Neural progenitor cell (in vitro differentiated cells): Measurements from ENCODE around the gene WDR76. TPM values are rescaled to one million over a fixed set of nuclear protein-coding genes. Genes with fewer than 3 reads are reported as not detected.

Source experiments
- DNase-seq: peaks from one replicate; pipeline ENCODE4 v3.0.0-alpha.2; 2016; ENCODE audit warnings: low spot score
- H2AFZ ChIP-seq: fragments of 200-600 bp; sonication (generic); replicated peaks from 2 replicates; pipeline ENCODE4 v1.6.1; 2016; ENCODE audit warnings: antibody characterized with exemption
- H3F3A ChIP-seq: fragments of 200-600 bp; sonication (generic); 2 replicates; pipeline ENCODE4 v1.6.1; 2016; ENCODE audit warnings: antibody characterized with exemption, low read depth
- H3K27ac ChIP-seq: fragments of 200-600 bp; sonication (generic); 2 replicates; pipeline ENCODE4 v1.5.1; 2016; ENCODE audit warnings: mild to moderate bottlenecking
- H3K27me3 ChIP-seq: fragments of 200-600 bp; sonication (generic); 2 replicates; pipeline ENCODE4 v1.6.1; 2016; ENCODE audit warnings: mild to moderate bottlenecking, moderate library complexity
- H3K36me3 ChIP-seq: fragments of 200-600 bp; sonication (generic); 2 replicates; pipeline ENCODE4 v1.5.1; 2016
- H3K4me1 ChIP-seq: fragments of 200-600 bp; sonication (generic); 2 replicates; pipeline ENCODE4 v1.6.1; 2016; ENCODE audit warnings: mixed run types
- H3K4me2 ChIP-seq: fragments of 200-600 bp; sonication (generic); 2 replicates; pipeline ENCODE4 v1.6.1; 2016
- H3K4me3 ChIP-seq: fragments of 200-600 bp; sonication (generic); 2 replicates; pipeline ENCODE4 v1.5.1; 2016
- H3K79me2 ChIP-seq: fragments of 200-600 bp; sonication (generic); 2 replicates; pipeline ENCODE4 v1.6.1; 2016; ENCODE audit warnings: low read depth
- H3K9ac ChIP-seq: fragments of 200-600 bp; sonication (generic); 2 replicates; pipeline ENCODE4 v1.6.1; 2016
- H3K9me3 ChIP-seq: fragments of 200-600 bp; sonication (generic); 2 replicates; pipeline ENCODE4 v1.5.1; 2016; ENCODE audit warnings: low read depth
- H4K20me1 ChIP-seq: fragments of 200-600 bp; sonication (generic); 2 replicates; pipeline ENCODE4 v1.6.1; 2016; ENCODE audit warnings: low read depth
- H3K27ac Mint-ChIP-seq: 3 replicates; pipeline ENCODE4 v1.8.0; 2021; ENCODE audit warnings: mixed read lengths
- H3K27me3 Mint-ChIP-seq: 2 replicates; pipeline ENCODE4 v1.8.0; 2022; ENCODE audit warnings: low read depth, mild to moderate bottlenecking, inconsistent platforms, moderate library complexity, mixed read lengths; ENCODE audit not compliant: insufficient read depth
- H3K36me3 Mint-ChIP-seq: 3 replicates; pipeline ENCODE4 v1.8.0; 2021; ENCODE audit warnings: mixed read lengths
- H3K4me1 Mint-ChIP-seq: 3 replicates; pipeline ENCODE4 v1.8.0; 2021; ENCODE audit warnings: mixed read lengths
- H3K4me3 Mint-ChIP-seq: 3 replicates; pipeline ENCODE4 v1.8.0; 2021; ENCODE audit warnings: mild to moderate bottlenecking, moderate library complexity, mixed read lengths
- H3K9me3 Mint-ChIP-seq: 3 replicates; pipeline ENCODE4 v1.8.0; 2020; ENCODE audit warnings: mixed read lengths
- CTCF ChIP-seq: fragments of 200-600 bp; sonication (generic); IDR thresholded peaks from 2 replicates; pipeline ENCODE4 v1.5.1; 2017; ENCODE audit warnings: antibody characterized with exemption, mild to moderate bottlenecking
- EZH2 ChIP-seq: fragments of 200-600 bp; sonication (generic); IDR thresholded peaks from 2 replicates; pipeline ENCODE4 v1.6.1; 2017; ENCODE audit warnings: antibody characterized with exemption, mild to moderate bottlenecking, moderate library complexity
- EZH2phosphoT487 ChIP-seq: fragments of 200-600 bp; sonication (generic); IDR thresholded peaks from 2 replicates; pipeline ENCODE4 v1.6.1; 2017; ENCODE audit warnings: antibody characterized with exemption
- total RNA-seq: library from RNA; depleted of rRNA; stranded (reverse); fragments of >200 nt; gene quantifications from 2 replicates; pipeline ENCODE4 v1.2.3, GENCODE V29; 2015; ENCODE audit warnings: low replicate concordance

Gene WDR76
- total RNA-seq, 1 donor from 2014 or later: 32.6 TPM

DNA sequence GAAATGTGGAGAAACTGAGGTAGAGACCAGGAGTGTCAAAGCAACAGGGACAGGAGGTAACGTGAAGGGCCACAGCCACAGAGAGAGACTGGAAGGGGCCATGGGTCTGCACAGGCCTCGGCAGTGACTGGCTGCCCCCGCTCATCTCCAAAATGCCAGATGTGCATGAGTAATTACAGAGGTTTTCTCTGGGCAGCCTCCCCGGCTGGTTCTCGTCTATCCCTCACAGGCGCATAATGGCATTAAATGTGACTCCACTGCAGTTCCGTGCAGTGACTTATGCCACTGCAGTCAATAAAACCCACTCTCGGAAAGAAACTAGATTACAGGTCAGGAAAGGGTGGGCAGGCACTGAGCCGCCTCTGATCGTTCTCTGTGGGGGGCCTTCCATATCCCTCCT lies 74.7 kb downstream of the WDR76 start:
- Histone ChIP-seq H3K4me2 (no peak overlapping the region), H3K36me3 (no peaks in the 10 kb centered on the region), H3K27me3 (no peaks in the 10 kb centered on the region), H2AFZ (no peak overlapping the region), H3K79me2 (no peaks in the 10 kb centered on the region), H3K9me3 (no peaks in the 10 kb centered on the region), H3K27ac (no peak overlapping the region), H3K4me1 (no peaks in the 10 kb centered on the region), H3F3A (peaks cover 4% of the 10 kb centered on the region), H3K4me3 (no peak overlapping the region), H3K9ac (no peak overlapping the region), H4K20me1 (no peaks in the 10 kb centered on the region)
- DNase-seq: no peak
- peaks cover 3% of the 10 kb centered on the region for H3K36me3 Mint-ChIP-seq
- TF ChIP-seq EZH2phosphoT487 (no peak), CTCF (no peak), EZH2 (no peak)
- no peaks in the 10 kb centered on the region for H3K9me3 Mint-ChIP-seq
- no peak overlapping the region for H3K4me3 Mint-ChIP-seq
- H3K4me1 Mint-ChIP-seq: peaks cover 14% of the 10 kb centered on the region
- no peak overlapping the region for H3K27ac Mint-ChIP-seq
- peaks cover 2% of the 10 kb centered on the region for H3K27me3 Mint-ChIP-seq

DNA sequence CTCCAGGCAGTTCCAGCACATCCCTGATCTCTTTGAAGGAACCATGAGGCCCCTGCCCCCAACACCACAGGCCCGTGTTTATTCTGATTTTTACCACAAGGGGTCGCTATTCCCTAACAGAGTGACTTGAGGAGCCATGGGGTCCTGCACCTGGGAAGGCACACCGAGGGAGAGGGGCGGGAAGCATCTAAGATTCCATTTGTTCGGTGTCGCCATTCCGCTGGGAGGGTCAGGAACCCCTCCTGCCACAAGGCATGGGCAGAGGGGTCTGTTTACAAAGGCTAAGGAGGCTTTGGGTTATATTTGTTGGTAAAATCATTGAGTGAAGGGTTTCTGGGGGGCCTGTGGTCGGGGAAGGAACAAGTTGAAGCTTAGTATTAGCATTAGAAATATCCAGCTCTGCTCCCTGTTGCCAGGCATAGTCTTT lies 77.1 kb downstream of the WDR76 start:
- Histone ChIP-seq H3K27me3 (no peaks in the 10 kb centered on the region), H3K4me1 (no peaks in the 10 kb centered on the region), H4K20me1 (no peaks in the 10 kb centered on the region), H3K36me3 (no peaks in the 10 kb centered on the region), H3K79me2 (no peaks in the 10 kb centered on the region), H3K9ac (no peak overlapping the region), H2AFZ (peak overlapping the region; percentile 65), H3K27ac (no peak overlapping the region), H3F3A (peaks cover 4% of the 10 kb centered on the region), H3K9me3 (no peaks in the 10 kb centered on the region), H3K4me3 (no peak overlapping the region), H3K4me2 (no peak overlapping the region)
- H3K4me3 Mint-ChIP-seq: no peak overlapping the region
- H3K4me1 Mint-ChIP-seq: peaks cover 14% of the 10 kb centered on the region
- peak overlapping the region; percentile 55 for H3K27ac Mint-ChIP-seq
- peaks cover 4% of the 10 kb centered on the region for H3K36me3 Mint-ChIP-seq
- peaks cover 2% of the 10 kb centered on the region for H3K27me3 Mint-ChIP-seq
- peak; percentile 96 for TF ChIP-seq CTCF
- TF ChIP-seq EZH2: no peak
- no peaks in the 10 kb centered on the region for H3K9me3 Mint-ChIP-seq
- DNase-seq: peak; percentile 90

- H3K9me3 ChIP-seq: no peaks in the 10 kb centered on the region
- TF ChIP-seq CTCF: no peak
- H2AFZ ChIP-seq: no peak overlapping the region
- no peak overlapping the region for H3K27ac ChIP-seq
- H3K27me3 Mint-ChIP-seq: peaks cover 2% of the 10 kb centered on the region
- no peak overlapping the region for H3K4me2 ChIP-seq
- H3K27me3 ChIP-seq: no peaks in the 10 kb centered on the region
- H3K4me1 ChIP-seq: no peaks in the 10 kb centered on the region
- peaks cover 14% of the 10 kb centered on the region for H3K4me1 Mint-ChIP-seq
- peaks cover 4% of the 10 kb centered on the region for H3F3A ChIP-seq
- H3K4me3 Mint-ChIP-seq: no peak overlapping the region
- H3K9me3 Mint-ChIP-seq: no peaks in the 10 kb centered on the region
- H3K36me3 Mint-ChIP-seq: peaks cover 4% of the 10 kb centered on the region
- no peaks in the 10 kb centered on the region for H4K20me1 ChIP-seq
- H3K79me2 ChIP-seq: no peaks in the 10 kb centered on the region
- H3K9ac ChIP-seq: no peak overlapping the region
- no peak overlapping the region for H3K4me3 ChIP-seq
- H3K27ac Mint-ChIP-seq: no peak overlapping the region
- no peak for DNase-seq
- no peaks in the 10 kb centered on the region for H3K36me3 ChIP-seq
Measured at GRCh38 chr15:43905755-43906154, 79.0 kb downstream of the WDR76 start.
